Kidney epithelial cell (primary cell): ENCODE data around the gene MZF1. TPM values are rescaled to one million over a fixed set of nuclear protein-coding genes. Genes with fewer than 3 reads are reported as not detected.
A peak's percentile ranks its signal among the peaks of the same experiment; 100 is the strongest.
"Not testable (repeated sequence)": the region's sequence is repeated elsewhere in the genome, so short reads cannot be mapped to it uniquely, and the experiment has no call there.

Experiments used
- DNase-seq: peaks from one replicate; pipeline ENCODE4 v3.0.0-alpha.2; 2010; ENCODE audit warnings: low read depth
- H3K27me3 ChIP-seq: 2 replicates; pipeline ENCODE4 v1.6.0; 2011; ENCODE audit warnings: low read length; ENCODE audit not compliant: control insufficient read depth, insufficient read depth
- H3K36me3 ChIP-seq: 2 replicates; pipeline ENCODE4 v1.5.1; 2011; ENCODE audit warnings: low read length; ENCODE audit not compliant: control insufficient read depth, insufficient read depth
- H3K4me3 ChIP-seq: 2 replicates; pipeline ENCODE4 v1.5.1; 2011; ENCODE audit warnings: low read depth, mild to moderate bottlenecking, control low read depth, low read length
- total RNA-seq: library from RNA; depleted of rRNA; stranded (reverse); fragments of >200 nt; gene quantifications from 2 replicates; pipeline ENCODE4 v1.2.3, GENCODE V29; 2015
- TF ChIP-seq, protein P1 (sequence below): IDR thresholded peaks from 2 replicates; pipeline ENCODE4 v1.5.1; 2011; ENCODE audit warnings: mild to moderate bottlenecking, moderate library complexity, low read length, control low read depth, inconsistent platforms; ENCODE audit not compliant: insufficient read depth, poor library complexity, severe bottlenecking

Gene MZF1
- total RNA-seq, 1 donor from 2014 or later: 14.6 TPM

GRCh38 chr19:58582985-58583384, 9.8 kb upstream of the MZF1 start:
- peaks cover 1% of the 10 kb centered on the region for H3K36me3 ChIP-seq
- TF ChIP-seq, protein P1, sequence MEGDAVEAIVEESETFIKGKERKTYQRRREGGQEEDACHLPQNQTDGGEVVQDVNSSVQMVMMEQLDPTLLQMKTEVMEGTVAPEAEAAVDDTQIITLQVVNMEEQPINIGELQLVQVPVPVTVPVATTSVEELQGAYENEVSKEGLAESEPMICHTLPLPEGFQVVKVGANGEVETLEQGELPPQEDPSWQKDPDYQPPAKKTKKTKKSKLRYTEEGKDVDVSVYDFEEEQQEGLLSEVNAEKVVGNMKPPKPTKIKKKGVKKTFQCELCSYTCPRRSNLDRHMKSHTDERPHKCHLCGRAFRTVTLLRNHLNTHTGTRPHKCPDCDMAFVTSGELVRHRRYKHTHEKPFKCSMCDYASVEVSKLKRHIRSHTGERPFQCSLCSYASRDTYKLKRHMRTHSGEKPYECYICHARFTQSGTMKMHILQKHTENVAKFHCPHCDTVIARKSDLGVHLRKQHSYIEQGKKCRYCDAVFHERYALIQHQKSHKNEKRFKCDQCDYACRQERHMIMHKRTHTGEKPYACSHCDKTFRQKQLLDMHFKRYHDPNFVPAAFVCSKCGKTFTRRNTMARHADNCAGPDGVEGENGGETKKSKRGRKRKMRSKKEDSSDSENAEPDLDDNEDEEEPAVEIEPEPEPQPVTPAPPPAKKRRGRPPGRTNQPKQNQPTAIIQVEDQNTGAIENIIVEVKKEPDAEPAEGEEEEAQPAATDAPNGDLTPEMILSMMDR: no peak
- no peaks in the 10 kb centered on the region for H3K27me3 ChIP-seq
- no peak for DNase-seq
- no peak overlapping the region for H3K4me3 ChIP-seq

- H3K36me3 ChIP-seq: peaks cover 1% of the 10 kb centered on the region
- TF ChIP-seq, protein P1: peak; percentile 99
- no peak overlapping the region for H3K4me3 ChIP-seq
- H3K27me3 ChIP-seq: no peaks in the 10 kb centered on the region
- no peak for DNase-seq
Observed at GRCh38 chr19:58581227-58582141, 8.3 kb upstream of the MZF1 start.

DNA sequence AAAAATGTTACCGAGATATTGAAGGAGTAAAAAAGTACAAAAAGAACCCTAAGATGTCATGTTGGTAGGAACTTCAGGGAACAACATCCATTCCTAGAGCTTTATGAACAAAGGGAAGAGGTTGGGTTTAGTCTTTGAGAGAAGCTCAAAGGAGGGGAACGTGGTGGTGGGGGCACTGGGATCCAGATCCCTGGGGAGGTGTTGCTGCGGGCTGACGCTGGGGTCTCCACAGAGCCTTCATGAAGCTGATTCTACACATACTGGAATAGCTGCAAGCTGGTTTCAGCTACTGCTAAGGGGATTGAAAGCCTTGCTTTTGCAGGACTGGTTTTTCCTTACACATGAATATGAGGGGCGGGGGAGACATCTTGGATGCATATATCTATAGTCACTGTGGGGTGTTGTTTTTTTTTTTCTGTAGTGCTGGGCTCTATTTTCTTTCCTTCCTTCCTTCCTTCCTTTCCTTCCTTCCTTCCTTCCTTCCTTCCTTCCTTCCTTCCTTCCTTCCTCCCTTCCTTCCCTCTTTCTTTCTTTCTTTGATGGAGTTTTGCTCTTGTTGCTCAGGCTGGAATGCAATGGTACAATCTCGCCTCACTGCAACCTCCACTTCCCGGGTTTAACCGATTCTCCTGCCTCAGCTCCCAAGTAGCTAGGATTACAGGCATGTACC, 6.5 kb upstream of the MZF1 start:
- Histone ChIP-seq H3K36me3 (peaks cover 1% of the 10 kb centered on the region), H3K27me3 (no peaks in the 10 kb centered on the region), H3K4me3 (no peak overlapping the region)
- no peak for DNase-seq
- TF ChIP-seq, protein P1: no peak

GRCh38 chr19:58578012-58578925, 5.1 kb upstream of the MZF1 start:
- peaks cover 1% of the 10 kb centered on the region for H3K36me3 ChIP-seq
- no peak for DNase-seq
- TF ChIP-seq, protein P1: no peak
- H3K27me3 ChIP-seq: no peaks in the 10 kb centered on the region
- H3K4me3 ChIP-seq: no peak overlapping the region

DNA sequence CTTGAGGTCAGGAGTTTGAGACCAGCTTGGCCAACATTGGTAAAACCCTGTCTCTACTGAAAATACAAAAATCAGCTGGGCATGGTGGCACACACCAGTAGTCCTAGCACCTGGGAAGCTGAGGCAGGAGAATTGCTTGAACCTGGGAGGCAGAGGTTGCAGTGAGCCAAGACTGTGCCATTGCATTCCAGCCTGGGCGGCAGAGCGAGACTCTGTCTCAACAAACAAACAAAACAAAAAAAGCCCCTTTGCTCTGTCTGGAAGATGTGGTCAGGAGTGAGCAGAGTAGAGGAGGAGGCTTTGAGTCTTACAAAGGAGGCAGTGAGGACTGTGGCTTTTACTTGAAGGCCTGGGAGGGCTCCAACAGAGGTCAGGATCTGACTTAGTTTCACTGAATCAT, 4.4 kb upstream of the MZF1 start:
- H3K4me3 ChIP-seq, H3K27me3 ChIP-seq, DNase-seq, H3K36me3 ChIP-seq: not testable (repeated sequence)
